Natural killer cell treated with Interleukin-12 subunit alpha and Interleukin-12 subunit beta and Interleukin-15 and Interleukin-18, amount 100 ng/mL, for 72 hours (primary cell): ENCODE results near the gene PRKG2. TPM values are rescaled to one million over a fixed set of nuclear protein-coding genes. Genes with fewer than 3 reads are reported as not detected.

Experiments
- ATAC-seq, 2 donors: fragments of 150-1000 bp; cut with Tn5 transposase in 1 of 2; sonication (Bioruptor Pico), chemical (Tn5 transposase) in 1 of 2; 2 replicates each; pipeline ENCODE4 v1.10.0; 2021
- DNase-seq: peaks from one replicate; pipeline ENCODE4 v3.0.0; 2022; ENCODE audit warnings: low spot score
- H3K27ac Mint-ChIP-seq, 2 donors: 1 replicate in 1 of 2; 2 replicates in 1 of 2; pipeline ENCODE4 v1.8.0; 2022; ENCODE audit warnings: mixed read lengths in 2 of 2, mild to moderate bottlenecking in 1 of 2, moderate library complexity in 1 of 2
- H3K27me3 Mint-ChIP-seq, 2 donors: 1 replicate in 1 of 2; 2 replicates in 1 of 2; pipeline ENCODE4 v1.8.0; 2022; ENCODE audit warnings: mixed read lengths in 2 of 2
- H3K36me3 Mint-ChIP-seq: one replicate; pipeline ENCODE4 v1.8.0; 2022; ENCODE audit warnings: mixed read lengths
- H3K4me1 Mint-ChIP-seq, 2 donors: 1 replicate in 1 of 2; 2 replicates in 1 of 2; pipeline ENCODE4 v1.8.0; 2022; ENCODE audit warnings: low read depth in 2 of 2, mixed read lengths in 2 of 2, mild to moderate bottlenecking in 1 of 2
- H3K4me3 Mint-ChIP-seq: one replicate; pipeline ENCODE4 v1.8.0; 2022; ENCODE audit warnings: mixed read lengths
- H3K9me3 Mint-ChIP-seq: 2 replicates; pipeline ENCODE4 v1.8.0; 2022; ENCODE audit warnings: mixed read lengths
- total RNA-seq, 2 donors: library from RNA; stranded (reverse); gene quantifications; one replicate each; pipeline ENCODE4 v1.2.3, GENCODE V29; 2022

The PRKG2 gene
- total RNA-seq, 2 donors from 2014 or later = 0.10 to 0.33 TPM

GRCh38 chr4:81084634-81085033 is 130.4 kb downstream of the PRKG2 start:
- H3K4me1 Mint-ChIP-seq = no peaks in the 10 kb centered on the region
- ATAC-seq (no peak), DNase-seq (no peak)
- no peaks in the 10 kb centered on the region for H3K36me3 Mint-ChIP-seq
- H3K27me3 Mint-ChIP-seq = peaks cover 0 to 3% of the 10 kb centered on the region in 2 donors
- H3K9me3 Mint-ChIP-seq = peaks cover 3% of the 10 kb centered on the region
- no peak overlapping the region for H3K4me3 Mint-ChIP-seq
- H3K27ac Mint-ChIP-seq = no peak overlapping the region

GRCh38 chr4:81084029-81084428 is 131.0 kb downstream of the PRKG2 start:
- Mint-ChIP-seq H3K27me3 (peaks cover 0 to 3% of the 10 kb centered on the region in 2 donors), H3K36me3 (no peaks in the 10 kb centered on the region), H3K27ac (no peak overlapping the region), H3K4me1 (no peaks in the 10 kb centered on the region), H3K9me3 (peaks cover 3% of the 10 kb centered on the region), H3K4me3 (no peak overlapping the region)
- no peak for ATAC-seq
- no peak for DNase-seq

- H3K4me3 Mint-ChIP-seq = no peak overlapping the region
- H3K9me3 Mint-ChIP-seq = peaks cover 3% of the 10 kb centered on the region
- no peaks in the 10 kb centered on the region for H3K36me3 Mint-ChIP-seq
- no peak for ATAC-seq
- H3K27me3 Mint-ChIP-seq = peaks cover 10 to 14% of the 10 kb centered on the region in 2 donors
- no peak for DNase-seq
- H3K27ac Mint-ChIP-seq = no peak overlapping the region
- H3K4me1 Mint-ChIP-seq = no peaks in the 10 kb centered on the region
These were observed 133.9 kb downstream of the PRKG2 start for GRCh38 chr4:81081156-81081555.

- ATAC-seq = no peak
- no peak for DNase-seq
- Mint-ChIP-seq H3K4me3 (no peak overlapping the region), H3K27ac (no peak overlapping the region), H3K9me3 (no peaks in the 10 kb centered on the region), H3K27me3 (peaks cover 10 to 23% of the 10 kb centered on the region in 2 donors), H3K4me1 (no peaks in the 10 kb centered on the region), H3K36me3 (no peaks in the 10 kb centered on the region)
These were observed 144.0 kb downstream of the PRKG2 start for GRCh38 chr4:81071013-81071412.

- H3K27ac Mint-ChIP-seq = no peak overlapping the region
- DNase-seq (peak; percentile 68), ATAC-seq (peak; percentile 61 to 69)
- no peaks in the 10 kb centered on the region for H3K36me3 Mint-ChIP-seq
- no peaks in the 10 kb centered on the region for H3K9me3 Mint-ChIP-seq
- H3K4me1 Mint-ChIP-seq = no peaks in the 10 kb centered on the region
- H3K27me3 Mint-ChIP-seq = peaks cover 10 to 23% of the 10 kb centered on the region in 2 donors
- H3K4me3 Mint-ChIP-seq = no peak overlapping the region
These were observed 145.2 kb downstream of the PRKG2 start for GRCh38 chr4:81069706-81070331.

- ATAC-seq = no peak
- Mint-ChIP-seq H3K27ac (no peak overlapping the region), H3K36me3 (no peaks in the 10 kb centered on the region), H3K27me3 (peaks cover 5 to 20% of the 10 kb centered on the region in 2 donors), H3K4me3 (no peak overlapping the region), H3K9me3 (no peaks in the 10 kb centered on the region), H3K4me1 (no peaks in the 10 kb centered on the region)
- no peak for DNase-seq
These were observed 149.6 kb downstream of the PRKG2 start for GRCh38 chr4:81065446-81065845.

GRCh38 chr4:81062001-81062400 is 153.0 kb downstream of the PRKG2 start:
- H3K9me3 Mint-ChIP-seq = no peaks in the 10 kb centered on the region
- ATAC-seq = no peak

GRCh38 chr4:81061344-81061730 is 153.7 kb downstream of the PRKG2 start:
- Mint-ChIP-seq H3K36me3 (no peaks in the 10 kb centered on the region), H3K27me3 (peaks cover 5 to 24% of the 10 kb centered on the region in 2 donors), H3K27ac (no peak overlapping the region), H3K9me3 (no peaks in the 10 kb centered on the region), H3K4me1 (no peaks in the 10 kb centered on the region), H3K4me3 (no peak overlapping the region)
- DNase-seq (no peak), ATAC-seq (no peak)

More at GRCh38 chr4:81062001-81062400, 153.0 kb downstream of the PRKG2 start:
- Mint-ChIP-seq H3K4me3 (no peak overlapping the region), H3K36me3 (no peaks in the 10 kb centered on the region), H3K4me1 (no peaks in the 10 kb centered on the region), H3K27me3 (peaks cover 5 to 24% of the 10 kb centered on the region in 2 donors), H3K27ac (no peak overlapping the region)
- DNase-seq = no peak

GRCh38 chr4:81060587-81061343 is 154.3 kb downstream of the PRKG2 start:
- Mint-ChIP-seq H3K27ac (no peak overlapping the region), H3K4me1 (no peaks in the 10 kb centered on the region), H3K4me3 (no peak overlapping the region), H3K36me3 (no peaks in the 10 kb centered on the region), H3K9me3 (no peaks in the 10 kb centered on the region), H3K27me3 (peaks cover 5 to 24% of the 10 kb centered on the region in 2 donors)
- ATAC-seq (no peak), DNase-seq (no peak)

GRCh38 chr4:81058621-81059020 is 156.4 kb downstream of the PRKG2 start:
- Mint-ChIP-seq H3K36me3 (no peaks in the 10 kb centered on the region), H3K4me1 (no peaks in the 10 kb centered on the region), H3K4me3 (no peak overlapping the region), H3K27me3 (peaks cover 6 to 17% of the 10 kb centered on the region in 2 donors), H3K9me3 (no peaks in the 10 kb centered on the region), H3K27ac (no peak overlapping the region)
- ATAC-seq = no peak
- no peak for DNase-seq

- Mint-ChIP-seq H3K27me3 (peaks cover 0 to 16% of the 10 kb centered on the region in 2 donors), H3K36me3 (no peaks in the 10 kb centered on the region), H3K4me1 (no peaks in the 10 kb centered on the region), H3K9me3 (no peaks in the 10 kb centered on the region), H3K4me3 (no peak overlapping the region), H3K27ac (no peak overlapping the region)
- no peak for DNase-seq
- ATAC-seq = no peak
These were observed 162.6 kb downstream of the PRKG2 start for GRCh38 chr4:81052119-81053068.

GRCh38 chr4:81049907-81050306 is 165.1 kb downstream of the PRKG2 start:
- no peak for ATAC-seq
- Mint-ChIP-seq H3K9me3 (no peaks in the 10 kb centered on the region), H3K27me3 (peaks cover 13 to 34% of the 10 kb centered on the region in 2 donors), H3K4me3 (no peak overlapping the region), H3K4me1 (no peaks in the 10 kb centered on the region), H3K27ac (no peak overlapping the region), H3K36me3 (no peaks in the 10 kb centered on the region)
- DNase-seq = no peak

- Mint-ChIP-seq H3K36me3 (no peaks in the 10 kb centered on the region), H3K27ac (no peak overlapping the region), H3K27me3 (peaks cover 18 to 35% of the 10 kb centered on the region in 2 donors), H3K4me3 (no peak overlapping the region), H3K9me3 (no peaks in the 10 kb centered on the region), H3K4me1 (no peaks in the 10 kb centered on the region)
- DNase-seq (no peak), ATAC-seq (no peak)
These were observed 165.7 kb downstream of the PRKG2 start for GRCh38 chr4:81049330-81049729.
